GM06990 (cell line): ENCODE data around the gene ASAP3.

Source experiments
- DNase-seq: peaks from one replicate; pipeline ENCODE4 v3.0.0-alpha.2; 2011; ENCODE audit not compliant: insufficient read length; ENCODE audit errors: extremely low read depth
- H3K27me3 ChIP-seq: replicated peaks from 2 replicates; pipeline ENCODE4 v1.6.0; 2011; ENCODE audit warnings: low read length; ENCODE audit not compliant: control insufficient read depth, insufficient read depth
- H3K36me3 ChIP-seq: 2 replicates; pipeline ENCODE4 v1.5.1; 2011; ENCODE audit warnings: low read length; ENCODE audit not compliant: control insufficient read depth, insufficient read depth
- H3K4me3 ChIP-seq: replicated peaks from 2 replicates; pipeline ENCODE4 v1.5.1; 2011; ENCODE audit warnings: low read depth, mild to moderate bottlenecking, control low read depth, low read length
- TF ChIP-seq, protein P1 (sequence below): IDR thresholded peaks from 2 replicates; pipeline ENCODE4 v1.5.1; 2011; ENCODE audit warnings: low read length, control low read depth, mild to moderate bottlenecking, inconsistent platforms; ENCODE audit not compliant: insufficient read depth, poor library complexity, severe bottlenecking

Gene ASAP3

DNA sequence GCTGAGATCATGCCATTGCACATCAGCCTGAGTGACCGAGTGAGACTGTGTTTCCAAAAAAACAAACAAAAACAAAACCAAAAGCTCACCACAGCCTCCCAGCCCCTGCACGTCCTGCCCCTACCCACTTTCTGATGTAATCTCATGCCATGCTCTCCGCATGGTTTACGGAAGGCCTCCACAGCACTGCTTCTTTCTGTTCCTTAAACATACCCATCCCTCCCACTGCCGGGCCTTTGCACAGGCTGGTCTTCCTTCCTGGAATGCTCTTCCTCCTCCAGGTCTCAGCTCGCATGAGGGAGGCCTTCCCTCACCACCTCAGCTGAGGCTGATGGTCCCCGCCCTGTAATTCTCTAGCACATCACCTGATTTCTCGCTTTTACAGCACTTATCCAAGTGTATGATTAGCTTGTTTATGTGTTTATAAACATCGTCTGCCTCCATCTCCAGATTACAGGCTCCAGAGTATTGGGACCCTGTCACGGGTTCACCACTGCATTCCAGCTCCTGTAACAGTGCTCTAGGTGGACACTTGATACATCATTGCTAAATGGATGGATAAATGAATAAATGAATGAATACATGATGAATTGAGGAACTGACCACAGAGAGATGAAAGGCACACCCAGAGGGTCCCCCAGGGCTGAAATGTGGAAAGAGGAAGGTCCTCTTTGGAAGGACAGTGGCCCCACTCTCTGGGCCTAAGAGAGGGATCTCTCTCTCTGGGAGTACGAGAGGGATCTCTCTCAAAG, 81.5 kb downstream of the ASAP3 start:
- no peaks in the 10 kb centered on the region for H3K36me3 ChIP-seq
- TF ChIP-seq, protein P1, sequence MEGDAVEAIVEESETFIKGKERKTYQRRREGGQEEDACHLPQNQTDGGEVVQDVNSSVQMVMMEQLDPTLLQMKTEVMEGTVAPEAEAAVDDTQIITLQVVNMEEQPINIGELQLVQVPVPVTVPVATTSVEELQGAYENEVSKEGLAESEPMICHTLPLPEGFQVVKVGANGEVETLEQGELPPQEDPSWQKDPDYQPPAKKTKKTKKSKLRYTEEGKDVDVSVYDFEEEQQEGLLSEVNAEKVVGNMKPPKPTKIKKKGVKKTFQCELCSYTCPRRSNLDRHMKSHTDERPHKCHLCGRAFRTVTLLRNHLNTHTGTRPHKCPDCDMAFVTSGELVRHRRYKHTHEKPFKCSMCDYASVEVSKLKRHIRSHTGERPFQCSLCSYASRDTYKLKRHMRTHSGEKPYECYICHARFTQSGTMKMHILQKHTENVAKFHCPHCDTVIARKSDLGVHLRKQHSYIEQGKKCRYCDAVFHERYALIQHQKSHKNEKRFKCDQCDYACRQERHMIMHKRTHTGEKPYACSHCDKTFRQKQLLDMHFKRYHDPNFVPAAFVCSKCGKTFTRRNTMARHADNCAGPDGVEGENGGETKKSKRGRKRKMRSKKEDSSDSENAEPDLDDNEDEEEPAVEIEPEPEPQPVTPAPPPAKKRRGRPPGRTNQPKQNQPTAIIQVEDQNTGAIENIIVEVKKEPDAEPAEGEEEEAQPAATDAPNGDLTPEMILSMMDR, result no peak
- no peak overlapping the region for H3K4me3 ChIP-seq
- no peaks in the 10 kb centered on the region for H3K27me3 ChIP-seq
- DNase-seq, result no peak

DNA sequence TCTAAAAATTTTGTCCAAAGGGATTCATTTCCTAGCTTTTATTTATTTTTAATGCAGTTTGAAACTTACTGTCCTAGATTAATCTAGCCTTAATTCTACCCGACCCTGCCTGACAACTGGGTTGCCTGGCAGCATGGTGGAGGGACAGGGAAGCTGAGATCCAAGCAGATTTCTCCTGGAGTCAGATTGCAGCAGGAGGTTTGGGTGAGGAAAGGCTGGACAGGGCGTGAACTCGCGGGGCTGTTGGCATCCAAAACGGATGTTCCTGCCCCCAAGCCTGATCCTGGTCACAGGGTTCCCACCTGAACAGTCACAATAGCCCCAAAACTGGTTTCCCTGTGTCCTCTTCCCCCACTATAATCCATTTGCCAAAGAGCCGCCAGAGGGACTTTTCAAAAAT, 82.7 kb downstream of the ASAP3 start:
- TF ChIP-seq, protein P1, result no peak
- no peaks in the 10 kb centered on the region for H3K36me3 ChIP-seq
- H3K4me3 ChIP-seq, result no peak overlapping the region
- H3K27me3 ChIP-seq, result no peaks in the 10 kb centered on the region
- DNase-seq, result no peak

DNA sequence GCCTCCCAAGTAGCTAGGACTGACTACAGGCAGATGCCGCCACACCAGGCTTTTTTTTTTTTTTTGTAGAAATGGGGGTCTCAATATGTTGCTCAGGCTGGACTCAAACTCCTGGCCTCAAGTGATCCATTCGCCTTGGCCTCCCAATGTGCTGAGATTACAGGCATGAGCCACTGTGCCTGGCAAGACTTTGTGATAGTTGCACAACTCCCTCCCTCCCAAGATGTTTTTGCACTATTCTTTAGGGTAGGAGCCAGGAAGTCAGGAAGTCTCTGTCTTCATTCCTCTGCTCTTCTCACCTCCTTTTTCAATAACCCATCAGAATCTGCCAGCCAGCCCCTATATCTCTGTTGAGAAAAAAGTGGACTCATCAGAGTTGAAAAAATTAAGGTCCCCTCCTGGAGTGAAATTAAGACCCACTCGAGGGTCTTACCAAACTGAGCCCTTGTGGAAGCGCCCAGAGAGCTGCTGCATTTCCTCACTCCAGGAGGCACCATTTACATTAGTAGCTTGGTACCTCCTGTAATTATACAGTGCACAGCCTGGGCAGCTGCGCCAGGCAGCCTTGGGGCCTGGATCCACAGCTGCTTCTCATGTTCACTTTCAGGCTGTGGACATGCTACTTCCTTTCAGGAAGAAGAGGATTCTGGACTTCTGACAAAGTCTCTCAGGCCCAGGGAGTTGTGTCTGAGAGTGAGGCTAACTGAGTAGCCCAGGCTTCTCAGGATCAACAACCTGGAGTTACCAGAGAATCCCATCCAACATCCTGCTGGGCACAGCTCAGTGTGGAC, 83.5 kb downstream of the ASAP3 start:
- TF ChIP-seq, protein P1, result no peak
- H3K4me3 ChIP-seq, result no peak overlapping the region
- no peaks in the 10 kb centered on the region for H3K36me3 ChIP-seq
- H3K27me3 ChIP-seq, result no peaks in the 10 kb centered on the region
- DNase-seq, result no peak

DNA sequence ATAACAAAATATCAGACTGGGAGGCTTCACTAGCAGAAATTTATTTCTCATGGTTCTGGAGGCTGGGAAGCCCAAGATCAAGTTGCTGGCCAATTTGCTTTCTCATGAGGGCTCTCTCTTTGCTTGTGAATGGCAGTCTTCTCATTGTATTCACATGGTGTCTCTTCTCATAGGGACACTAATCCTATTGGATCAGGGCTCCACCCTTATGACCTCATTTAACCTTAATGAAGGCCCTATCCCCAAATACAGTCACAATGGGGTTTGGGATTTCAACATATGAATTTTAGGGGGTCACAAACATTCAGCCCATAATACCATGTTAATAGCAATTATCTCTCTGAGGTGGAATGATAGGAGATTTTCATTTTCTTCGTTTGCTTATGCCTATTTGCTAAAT, 84.8 kb downstream of the ASAP3 start:
- DNase-seq, result no peak
- Histone ChIP-seq H3K4me3 (no peak overlapping the region), H3K27me3 (no peaks in the 10 kb centered on the region), H3K36me3 (no peaks in the 10 kb centered on the region)
- TF ChIP-seq, protein P1, result no peak

DNA sequence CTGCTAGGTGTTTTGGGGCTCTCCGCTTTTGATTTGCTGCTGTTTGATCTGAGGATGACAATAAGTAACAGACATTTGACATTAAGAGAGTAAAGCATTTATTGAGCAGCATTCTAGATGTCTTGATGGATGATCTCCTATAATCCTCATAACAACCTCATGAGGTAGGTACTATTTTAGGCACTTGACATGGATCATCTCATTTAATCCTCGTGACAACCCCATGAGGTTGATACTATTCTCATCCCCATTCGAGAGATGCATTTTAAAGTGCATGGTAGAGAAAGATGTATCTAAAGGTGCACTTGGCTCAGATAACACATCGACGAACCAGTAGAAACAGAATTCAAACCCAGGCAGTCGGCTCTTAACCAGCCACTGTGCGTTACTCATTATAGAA, 86.1 kb downstream of the ASAP3 start:
- H3K27me3 ChIP-seq, result no peaks in the 10 kb centered on the region
- TF ChIP-seq, protein P1, result no peak

More for the DNA sequence above, 86.1 kb downstream of the ASAP3 start:
- no peak overlapping the region for H3K4me3 ChIP-seq
- DNase-seq, result no peak
- H3K36me3 ChIP-seq, result no peaks in the 10 kb centered on the region
